ENCODE data around the gene CSRNP2.
A peak's percentile ranks its signal among the peaks of the same experiment; 100 is the strongest.
"Not testable (repeated sequence)": the region's sequence is repeated elsewhere in the genome, so short reads cannot be mapped to it uniquely, and the experiment has no call there.

The CSRNP2 gene

GRCh38 chr12:51025836-51026638, 57.4 kb downstream of the CSRNP2 start, which contains the start of gene SLC11A2:
Gene SLC11A2 (minus strand): TSS chr12:51026384. CDS start chr12:51010728, 15,656 bp downstream.
- peak; percentile 95 for DNase-seq

DNA sequence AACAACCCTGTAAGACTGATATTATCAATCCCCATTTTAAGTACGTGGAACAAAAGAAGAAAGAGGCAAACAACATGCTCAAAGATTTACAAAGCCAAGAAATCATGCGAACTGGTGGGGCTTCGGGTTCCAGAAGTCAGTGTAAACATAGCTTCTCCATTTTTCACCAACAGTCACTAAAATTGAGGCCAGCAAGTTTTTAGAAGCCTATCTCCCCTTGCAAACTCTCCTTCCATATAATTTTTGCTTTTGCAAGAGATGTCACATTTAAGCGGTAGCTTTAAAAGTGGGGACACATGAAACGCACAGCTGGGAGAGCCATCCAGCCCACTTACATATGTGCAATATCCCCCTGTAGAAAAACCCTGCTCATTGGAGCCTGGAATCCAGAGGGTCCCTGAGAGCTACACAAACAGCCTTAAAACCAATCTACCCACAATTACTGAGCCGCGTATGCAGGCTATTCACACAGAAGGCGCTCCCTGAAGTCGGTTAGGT, 58.0 kb downstream of the CSRNP2 start:
- DNase-seq = no peak

- no peak for DNase-seq
Measured at GRCh38 chr12:51023625-51024382, 59.6 kb downstream of the CSRNP2 start.

DNA sequence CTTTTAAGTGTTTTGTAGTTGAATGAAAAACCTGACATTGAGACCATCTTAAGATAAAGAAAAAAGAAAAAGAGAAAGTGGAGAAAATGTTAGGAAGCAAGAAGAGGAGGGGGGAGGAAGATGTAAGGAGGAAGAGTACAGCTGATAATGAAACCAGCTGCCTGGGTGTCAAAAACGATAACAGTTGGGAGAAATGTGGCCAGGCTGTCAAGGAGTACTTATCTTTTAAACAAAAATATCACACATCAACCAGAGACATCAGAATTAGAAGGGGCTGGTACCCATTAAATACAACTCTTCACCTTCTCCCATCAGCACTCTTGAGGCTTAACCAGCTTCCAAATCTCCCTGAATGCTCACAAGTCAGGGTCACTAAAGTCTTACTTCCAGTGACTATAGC, 61.7 kb downstream of the CSRNP2 start:
- DNase-seq = no peak

- DNase-seq = no peak
Measured at GRCh38 chr12:51020448-51021182, 62.8 kb downstream of the CSRNP2 start.

DNA sequence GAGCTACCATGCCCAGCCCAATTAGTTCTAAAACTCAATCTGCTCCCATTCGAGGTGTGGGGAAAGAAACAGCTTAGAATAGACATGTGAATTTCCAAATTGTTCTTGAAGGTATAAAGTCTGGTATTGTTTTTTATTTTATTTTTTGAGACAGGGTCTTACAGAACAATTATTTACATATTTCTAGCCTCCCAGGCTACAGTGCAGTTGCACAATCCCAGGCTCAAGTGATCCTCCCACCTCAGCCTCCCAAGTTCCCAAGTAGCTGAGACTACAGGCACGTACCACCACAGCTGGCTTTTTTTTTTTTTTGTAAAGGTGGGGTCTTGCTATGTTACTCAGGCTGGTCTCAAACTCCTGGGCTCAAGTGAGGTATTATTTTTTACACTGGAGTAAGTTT, 63.5 kb downstream of the CSRNP2 start:
- DNase-seq = no peak

DNA sequence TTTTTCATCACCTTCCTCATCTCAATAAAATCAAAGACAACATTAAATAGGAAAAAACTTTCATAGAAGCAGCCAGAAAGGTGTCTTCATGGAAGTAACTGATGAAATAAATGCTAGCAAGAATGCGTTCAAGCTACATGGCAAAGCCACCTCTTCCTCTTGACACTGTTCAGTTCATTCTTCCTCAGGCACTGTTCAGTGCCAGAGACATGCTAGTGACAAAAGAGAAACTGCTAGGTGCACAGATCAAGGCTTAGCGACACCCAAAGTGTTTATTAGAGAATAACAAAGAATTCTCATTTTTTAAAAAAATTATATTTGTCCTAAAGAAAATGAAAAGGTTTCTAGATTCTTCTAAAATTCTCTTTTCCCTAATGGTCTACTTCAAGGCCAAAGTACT, 64.4 kb downstream of the CSRNP2 start:
- DNase-seq = no peak

DNA sequence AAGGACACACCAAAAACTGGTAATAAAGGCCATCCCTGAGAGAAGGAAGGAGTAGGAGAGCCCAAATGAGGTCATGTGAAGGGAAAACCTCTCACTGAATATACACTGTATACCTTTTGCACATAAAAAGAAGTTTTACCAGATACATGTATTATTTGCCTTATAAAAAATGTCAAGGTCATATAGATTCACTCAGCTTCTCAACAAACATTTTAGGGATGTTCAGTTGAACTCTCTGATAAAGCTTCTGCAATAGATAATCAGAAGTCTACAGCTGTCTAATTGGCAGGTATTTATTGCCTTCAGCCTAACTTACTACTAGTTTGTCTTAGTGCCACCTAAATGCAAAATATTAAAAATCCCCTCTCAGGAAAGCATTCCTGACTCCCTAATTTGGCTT, 65.9 kb downstream of the CSRNP2 start:
- DNase-seq = no peak

- not testable (repeated sequence) for DNase-seq
Measured at GRCh38 chr12:51014467-51014866, 68.9 kb downstream of the CSRNP2 start.

- no peak for DNase-seq
Measured at GRCh38 chr12:51013441-51013840, 70.0 kb downstream of the CSRNP2 start.

- no peak for DNase-seq
Measured at GRCh38 chr12:51012570-51013236, 70.7 kb downstream of the CSRNP2 start.

DNA sequence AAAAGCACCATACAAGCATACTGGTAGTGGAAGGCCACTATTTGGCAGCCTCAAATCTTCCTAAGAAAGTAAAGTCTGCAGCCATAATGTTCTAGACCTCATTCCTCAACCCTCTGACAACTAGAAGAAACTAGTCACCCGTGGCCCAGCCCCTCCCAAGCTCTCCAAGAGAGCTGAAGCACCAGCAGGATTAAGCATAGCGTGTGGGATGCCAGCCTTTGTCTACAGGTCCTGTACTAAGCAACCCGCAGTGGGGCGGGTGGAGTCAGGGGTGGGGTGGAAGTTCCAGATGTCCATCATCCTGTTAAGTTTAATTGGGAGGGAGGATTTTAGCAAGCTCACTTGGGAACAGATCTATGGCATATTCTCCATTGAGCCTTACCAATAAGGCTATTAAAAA, 71.4 kb downstream of the CSRNP2 start:
- DNase-seq = no peak
